H1 (cell line): ENCODE results near the gene UBE3B. TPM values are rescaled to one million over a fixed set of nuclear protein-coding genes. Genes with fewer than 3 reads are reported as not detected.

ENCODE experiments used
- CTCF ChIA-PET: fragments of 300-600 bp; sonication (Branson Sonifier 250); formaldehyde crosslinking; loops from one replicate; lab custom pipeline; 2021; ENCODE audit not compliant: partially characterized antibody; lab: Charles Lee
- POLR2A ChIA-PET: fragments of 300-600 bp; sonication (Branson Sonifier 250); formaldehyde crosslinking; loops from one replicate; lab custom pipeline; 2021; ENCODE audit warnings: inconsistent platforms; ENCODE audit not compliant: partially characterized antibody; lab: Charles Lee
- DNase-seq, 2 experiments: peaks; one replicate each; pipeline versions ENCODE4 v3.0.0 to v3.0.0-alpha.2; 2010 to 2022; ENCODE audit warnings: low spot score in 2 of 2, low read depth in 1 of 2, mixed read lengths in 1 of 2
- FAIRE-seq: peaks from 2 replicates; lab custom pipeline; 2011; peaks lifted over from hg19 to GRCh38; lab: Jason Lieb, UNC
- H2AFZ ChIP-seq: 2 replicates; pipeline ENCODE4 v1.8.1; 2012; ENCODE audit warnings: low read length, inconsistent platforms
- H2AK5ac ChIP-seq: 2 replicates; pipeline ENCODE4 v1.6.1; 2013; ENCODE audit warnings: low read depth, low read length
- H2BK120ac ChIP-seq: replicated peaks from 2 replicates; pipeline ENCODE3; 2013; ENCODE audit warnings: low read depth, low read length, inconsistent platforms
- H2BK12ac ChIP-seq: 2 replicates; pipeline ENCODE4 v1.6.1; 2013; ENCODE audit warnings: low read depth, low read length
- H2BK15ac ChIP-seq: 2 replicates; pipeline ENCODE4 v1.6.1; 2013; ENCODE audit warnings: low read length
- H2BK20ac ChIP-seq: 2 replicates; pipeline ENCODE4 v1.6.1; 2013; ENCODE audit warnings: low read length
- H2BK5ac ChIP-seq: 2 replicates; pipeline ENCODE4 v1.6.1; 2013; ENCODE audit warnings: low read depth, low read length
- H3K14ac ChIP-seq: 2 replicates; pipeline ENCODE4 v1.6.1; 2013; ENCODE audit warnings: inconsistent platforms; ENCODE audit not compliant: insufficient read length
- H3K18ac ChIP-seq: 2 replicates; pipeline ENCODE4 v1.6.1; 2013; ENCODE audit warnings: low read length; ENCODE audit errors: extremely low read depth
- H3K23ac ChIP-seq: 2 replicates; pipeline ENCODE4 v1.6.1; 2013; ENCODE audit warnings: inconsistent platforms; ENCODE audit not compliant: insufficient read length
- H3K23me2 ChIP-seq: 2 replicates; pipeline ENCODE4 v1.6.1; 2013; ENCODE audit warnings: low read depth, low read length
- H3K27ac ChIP-seq: 2 replicates; pipeline ENCODE4 v1.6.1; 2011; ENCODE audit warnings: low read depth, low read length, inconsistent platforms
- H3K27me3 ChIP-seq, 4 experiments: replicated peaks in 1 of 4; 1 replicate in 1 of 4; 2 replicates in 3 of 4; pipeline versions ENCODE4 v1.6.1 to v1.8.1; 2011 to 2013; ENCODE audit warnings: low read length in 3 of 4, mild to moderate bottlenecking in 3 of 4, inconsistent platforms in 2 of 4, mixed read lengths in 2 of 4, moderate library complexity in 1 of 4; ENCODE audit not compliant: control insufficient read depth in 3 of 4, insufficient read depth in 3 of 4; ENCODE audit errors: extremely low read depth in 1 of 4
- H3K36me3 ChIP-seq, 4 experiments: 2 replicates each; pipeline versions ENCODE4 v1.6.1 to v1.8.1; 2011 to 2013; ENCODE audit warnings: mild to moderate bottlenecking in 4 of 4, low read length in 3 of 4, moderate library complexity in 2 of 4, control low read depth in 1 of 4, inconsistent platforms in 1 of 4; ENCODE audit not compliant: insufficient read depth in 4 of 4, control insufficient read depth in 2 of 4
- H3K4ac ChIP-seq: replicated peaks from 2 replicates; pipeline ENCODE3; 2013; ENCODE audit warnings: low read length, low read depth, mixed read lengths, inconsistent platforms; ENCODE audit not compliant: insufficient read length
- H3K4me1 ChIP-seq, 4 experiments: replicated peaks in 1 of 4; 1 replicate in 1 of 4; 2 replicates in 3 of 4; pipeline versions ENCODE4 v1.6.1 to v1.8.1; 2011 to 2013; ENCODE audit warnings: low read length in 3 of 4, inconsistent platforms in 2 of 4, mixed read lengths in 1 of 4; ENCODE audit not compliant: insufficient read depth in 4 of 4, control insufficient read depth in 3 of 4
- H3K4me2 ChIP-seq, 2 experiments: 2 replicates each; pipeline versions ENCODE4 v1.6.1 to v1.8.1; 2011 to 2013; ENCODE audit warnings: low read depth in 2 of 2, low read length in 2 of 2, control low read depth in 1 of 2, inconsistent platforms in 1 of 2, mild to moderate bottlenecking in 1 of 2; ENCODE audit not compliant: insufficient read depth in 1 of 2
- H3K4me3 ChIP-seq, 4 experiments: fragments of 200-600, 300-600 bp in 1 of 4; sonication (generic), shearing (Covaris generic), sonication (Bioruptor Twin) in 1 of 4; 2 replicates each; pipeline versions ENCODE4 v1.5.1 to v1.8.1; 2011 to 2016; ENCODE audit warnings: low read length in 4 of 4, low read depth in 3 of 4, control low read depth in 2 of 4, inconsistent platforms in 2 of 4, mild to moderate bottlenecking in 2 of 4, mixed read lengths in 1 of 4, moderate library complexity in 1 of 4; ENCODE audit not compliant: insufficient read depth in 2 of 4; ENCODE audit errors: extremely low read depth in 1 of 4
- H3K56ac ChIP-seq: replicated peaks from 2 replicates; pipeline ENCODE3; 2013; ENCODE audit warnings: low read depth, mild to moderate bottlenecking, mixed read lengths, low read length, inconsistent platforms; ENCODE audit not compliant: insufficient read length
- H3K79me1 ChIP-seq: 2 replicates; pipeline ENCODE4 v1.6.1; 2013; ENCODE audit warnings: low read depth, low read length, control low read depth
- H3K79me2 ChIP-seq, 2 experiments: 2 replicates each; pipeline versions ENCODE4 v1.6.1 to v1.8.1; 2012 to 2013; ENCODE audit warnings: low read length in 2 of 2, mild to moderate bottlenecking in 2 of 2, inconsistent platforms in 1 of 2; ENCODE audit not compliant: insufficient read depth in 2 of 2, control insufficient read depth in 1 of 2
- H3K9ac ChIP-seq, 4 experiments: replicated peaks in 1 of 4; 1 replicate in 1 of 4; 2 replicates in 3 of 4; pipeline versions ENCODE4 v1.6.1 to v1.8.1; 2011 to 2013; ENCODE audit warnings: low read depth in 3 of 4, low read length in 3 of 4, control low read depth in 2 of 4, mild to moderate bottlenecking in 2 of 4, moderate library complexity in 2 of 4, inconsistent platforms in 1 of 4; ENCODE audit errors: extremely low read depth in 1 of 4
- H3K9me3 ChIP-seq, 2 experiments: 2 replicates each; pipeline versions ENCODE4 v1.6.1 to v1.8.1; 2012 to 2013; ENCODE audit warnings: mild to moderate bottlenecking in 2 of 2, moderate library complexity in 2 of 2, control low read depth in 1 of 2, inconsistent platforms in 1 of 2, low read depth in 1 of 2, low read length in 1 of 2, mixed read lengths in 1 of 2; ENCODE audit not compliant: insufficient read depth in 2 of 2
- H4K20me1 ChIP-seq, 2 experiments: replicated peaks in 1 of 2; 2 replicates each; pipeline versions ENCODE3 to v1.8.1; 2011 to 2013; ENCODE audit warnings: inconsistent platforms in 2 of 2, low read length in 2 of 2, mild to moderate bottlenecking in 1 of 2; ENCODE audit not compliant: insufficient read depth in 2 of 2, control insufficient read depth in 1 of 2
- H4K5ac ChIP-seq: 2 replicates; pipeline ENCODE4 v1.6.1; 2013; ENCODE audit warnings: low read length, low read depth, mixed read lengths, inconsistent platforms; ENCODE audit not compliant: insufficient read length
- H4K8ac ChIP-seq: 2 replicates; pipeline ENCODE4 v1.8.0; 2013; ENCODE audit warnings: mild to moderate bottlenecking, moderate library complexity, low read length, inconsistent platforms; ENCODE audit not compliant: insufficient read depth; ENCODE audit errors: extremely low read depth
- H4K91ac ChIP-seq: replicated peaks from 2 replicates; pipeline ENCODE3; 2013; ENCODE audit warnings: low read length, mixed read lengths, inconsistent platforms; ENCODE audit not compliant: insufficient read length
- CBX5 ChIP-seq: fragments of 300-800, 300-1000 bp; sonication (generic); IDR thresholded peaks from 2 replicates; pipeline ENCODE4 v1.7.1; 2016; ENCODE audit warnings: antibody characterized with exemption, low read length, low read depth
- CEBPB ChIP-seq: IDR thresholded peaks from 2 replicates; pipeline ENCODE4 v1.6.1; 2012; ENCODE audit warnings: low read depth, low read length
- FOSL1 ChIP-seq: IDR thresholded peaks from 2 replicates; pipeline ENCODE4 v1.6.1; 2011; ENCODE audit warnings: mild to moderate bottlenecking, low read depth, low read length, moderate library complexity; ENCODE audit not compliant: insufficient read depth
- NRF1 ChIP-seq: IDR thresholded peaks from 2 replicates; pipeline ENCODE4 v1.6.1; 2011; ENCODE audit warnings: mild to moderate bottlenecking, low read depth, low read length, improper control_type of control experiment
- RAD21 ChIP-seq, 2 experiments: IDR thresholded peaks in 1 of 2; conservative IDR thresholded peaks in 1 of 2; 2 replicates each; pipeline ENCODE4 v1.6.1; 2011; ENCODE audit warnings: low read depth in 2 of 2, low read length in 2 of 2, improper control_type of control experiment in 1 of 2, inconsistent platforms in 1 of 2, mild to moderate bottlenecking in 1 of 2, moderate library complexity in 1 of 2
- TAF1 ChIP-seq: IDR thresholded peaks from 2 replicates; pipeline ENCODE4 v1.6.1; 2011; ENCODE audit warnings: mild to moderate bottlenecking, low read depth, low read length
- TBP ChIP-seq: IDR thresholded peaks from 2 replicates; pipeline ENCODE4 v1.6.1; 2011; ENCODE audit warnings: low read depth, low read length, improper control_type of control experiment
- TCF12 ChIP-seq: IDR thresholded peaks from 2 replicates; pipeline ENCODE4 v1.6.1; 2011; ENCODE audit warnings: low read depth, mild to moderate bottlenecking, low read length
- WGBS, 2 experiments: shearing (Covaris generic) in 1 of 2; methylation state at CpG; one replicate each; pipeline versions ENCODE4 v1.1.6 to v1.1.7; 2013 to 2015; ENCODE audit warnings: low lambda C conversion rate in 2 of 2, mixed read lengths in 2 of 2, inconsistent platforms in 1 of 2, low coverage in 1 of 2, missing lambda C conversion rate in 1 of 2; ENCODE audit not compliant: insufficient replicate concordance in 2 of 2, insufficient coverage in 1 of 2, insufficient read length in 1 of 2; ENCODE audit errors: extremely low coverage in 1 of 2, missing lambda C conversion rate in 1 of 2; 5-methylcytosine and 5-hydroxymethylcytosine counted together
- polyA plus RNA-seq, 7 experiments: library from polyadenylated mRNA; depleted of rRNA in 3 of 7; stranded (reverse) in 5 of 7; unstranded in 2 of 7; fragments of >200 nt in 5 of 7; fragments of 200-250 nt in 2 of 7; gene quantifications; 1 replicate in 5 of 7; 2 replicates in 1 of 7; 4 replicates in 1 of 7; pipeline versions ENCODE4 v1.2.1 to v1.2.3, GENCODE V29; 2011 to 2013; ENCODE audit warnings: missing spikeins in 2 of 7, mixed read lengths in 2 of 7
- total RNA-seq: library from RNA; stranded (reverse); fragmentation: NEBNext Ultra II Directional; extraction: Animal tissue kit (Norgen Biotek cat#: 25700); gene quantifications from 2 replicates; pipeline ENCODE4 v1.2.1, GENCODE V29; 2021
- TF ChIP-seq, protein P1 (sequence below): IDR thresholded peaks from 2 replicates; pipeline ENCODE4 v1.6.1; 2012; ENCODE audit warnings: inconsistent platforms

Gene UBE3B
- total and polyA plus RNA-seq, 2 of the 8 experiments (the other 6 are each of a cell fraction or from before 2014, with no cell fraction given): 14.0 to 21.1 TPM

DNA sequence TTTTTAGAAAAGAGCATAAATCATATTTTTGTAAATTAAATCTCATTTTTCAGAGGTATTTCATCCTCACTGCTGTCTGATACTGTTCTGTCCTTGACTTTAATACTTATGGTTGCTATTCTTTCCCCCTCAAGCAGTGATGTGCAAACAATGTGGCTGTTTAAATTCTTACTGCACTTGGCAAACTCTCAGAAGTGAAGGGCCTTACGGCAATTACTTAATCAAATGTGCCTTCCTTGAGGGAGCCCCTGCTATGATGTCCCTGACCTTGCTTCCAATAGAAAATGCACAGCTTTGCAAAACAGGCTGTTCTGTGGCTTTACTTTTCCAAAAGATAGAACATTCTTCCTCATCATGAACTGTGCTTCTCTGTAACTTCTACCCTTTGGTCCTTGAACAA is 35.2 kb downstream of the UBE3B start:
- Histone ChIP-seq H4K20me1 (peaks cover 0 to 4% of the 10 kb centered on the region in 2 experiments), H3K9me3 (no peaks in the 10 kb centered on the region), H3K4me3 (no peak overlapping the region), H3K4me2 (no peak overlapping the region), H2AK5ac (no peak overlapping the region), H2BK120ac (no peak overlapping the region), H3K4ac (no peak overlapping the region), H4K5ac (no peak overlapping the region), H3K27ac (no peak overlapping the region), H3K14ac (no peak overlapping the region), H3K9ac (no peak overlapping the region), H3K36me3 (peaks cover 2 to 28% (median 18%) of the 10 kb centered on the region in 4 experiments; a peak in 7 of 8 replicates), H3K27me3 (no peaks in the 10 kb centered on the region), H3K18ac (no peak overlapping the region), H3K4me1 (no peaks in the 10 kb centered on the region), H4K91ac (no peak overlapping the region), H2AFZ (no peak overlapping the region), H2BK15ac (no peak overlapping the region), H4K8ac (no peak overlapping the region), H3K23ac (no peak overlapping the region), H3K56ac (no peak overlapping the region), H2BK20ac (no peak overlapping the region), H2BK12ac (no peak overlapping the region), H3K79me2 (no peaks in the 10 kb centered on the region), H3K79me1 (no peaks in the 10 kb centered on the region), H3K23me2 (no peaks in the 10 kb centered on the region), H2BK5ac (no peak overlapping the region)
- DNase-seq (no peak), FAIRE-seq (no peak)
- WGBS, 2 experiments: 94% methylated on average over 1 of the region's 1 CpG; no CpG with 5 or more reads in 1 of the 2 experiments
- CTCF ChIA-PET: interaction anchor here (0.8 to 1.0 kb wide), 2 partner anchors 252 to 262 kb away, joined by 3 read pairs; no protein-coding TSS in a partner anchor
- TF ChIP-seq TBP (no peak), CBX5 (no peak), FOSL1 (no peak), TAF1 (no peak), CEBPB (no peak), NRF1 (no peak), TCF12 (no peak), RAD21 (IDR thresholded peaks at IDR 0.05 in 1 of 2, conservative IDR thresholded peaks at IDR 0.05 in 1 of 2; ENCODE audit: low read depth in 2 of 2, low read length in 2 of 2) (no peak)
- TF ChIP-seq, protein P1, sequence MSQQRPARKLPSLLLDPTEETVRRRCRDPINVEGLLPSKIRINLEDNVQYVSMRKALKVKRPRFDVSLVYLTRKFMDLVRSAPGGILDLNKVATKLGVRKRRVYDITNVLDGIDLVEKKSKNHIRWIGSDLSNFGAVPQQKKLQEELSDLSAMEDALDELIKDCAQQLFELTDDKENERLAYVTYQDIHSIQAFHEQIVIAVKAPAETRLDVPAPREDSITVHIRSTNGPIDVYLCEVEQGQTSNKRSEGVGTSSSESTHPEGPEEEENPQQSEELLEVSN: no peak
- POLR2A ChIA-PET: no interaction called here
